Spleen (tissue), 11 donors: ENCODE results near the gene PAX7. TPM values are rescaled to one million over a fixed set of nuclear protein-coding genes. Genes with fewer than 3 reads are reported as not detected.
"Not testable (repeated sequence)": the region's sequence is repeated elsewhere in the genome, so short reads cannot be mapped to it uniquely, and the experiment has no call there.

ENCODE experiments used
- DNase-seq: peaks from one replicate; pipeline ENCODE4 v3.0.0-alpha.2; 2020
- H3K27ac ChIP-seq, 8 donors: fragments of 200-600 bp; sonication (generic) in 7 of 8; 1 replicate in 4 of 8; 2 replicates in 4 of 8; pipeline versions ENCODE4 v1.5.0 to v1.8.0; 2016 to 2021; ENCODE audit warnings: inconsistent platforms in 4 of 8, mild to moderate bottlenecking in 4 of 8, moderate library complexity in 1 of 8
- H3K27me3 ChIP-seq, 7 donors: fragments of 200-600 bp; sonication (generic) in 6 of 7; replicated peaks in 1 of 7; 1 replicate in 4 of 7; 2 replicates in 3 of 7; pipeline versions ENCODE4 v1.5.0 to v1.8.0; 2016 to 2021; ENCODE audit warnings: inconsistent platforms in 3 of 7, mild to moderate bottlenecking in 1 of 7
- H3K36me3 ChIP-seq, 6 donors: fragments of 200-600 bp; sonication (generic) in 5 of 6; 1 replicate in 4 of 6; 2 replicates in 2 of 6; pipeline versions ENCODE4 v1.5.0 to v1.8.0; 2016 to 2021; ENCODE audit warnings: inconsistent platforms in 2 of 6
- H3K4me1 ChIP-seq, 6 donors: fragments of 200-600 bp; sonication (generic) in 5 of 6; 1 replicate in 3 of 6; 2 replicates in 3 of 6; pipeline versions ENCODE4 v1.5.0 to v1.8.0; 2016 to 2021; ENCODE audit warnings: inconsistent platforms in 3 of 6
- H3K4me3 ChIP-seq, 8 donors: fragments of 200-600 bp; sonication (generic) in 7 of 8; 1 replicate in 4 of 8; 2 replicates in 4 of 8; pipeline versions ENCODE4 v1.5.0 to v1.8.0; 2016 to 2021; ENCODE audit warnings: inconsistent platforms in 4 of 8, mild to moderate bottlenecking in 4 of 8, moderate library complexity in 2 of 8
- H3K9me3 ChIP-seq, 8 donors: fragments of 200-600 bp; sonication (generic) in 7 of 8; 1 replicate in 4 of 8; 2 replicates in 4 of 8; pipeline versions ENCODE4 v1.5.0 to v1.8.0; 2016 to 2021; ENCODE audit warnings: inconsistent platforms in 4 of 8
- CTCF ChIP-seq, 11 experiments: fragments of 200-600 bp in 7 of 11; fragments of 450-650 bp in 4 of 11; sonication (generic) in 4 of 11; IDR thresholded peaks in 8 of 11; conservative IDR thresholded peaks in 3 of 11; 1 replicate in 7 of 11; 2 replicates in 4 of 11; pipeline versions ENCODE4 v1.4.0 to v1.8.0; 2016 to 2021; ENCODE audit warnings: antibody characterized with exemption in 11 of 11, inconsistent platforms in 4 of 11, mild to moderate bottlenecking in 1 of 11
- POLR2A ChIP-seq, 3 donors: fragments of 450-650 bp; IDR thresholded peaks; one replicate each; pipeline ENCODE4 v1.5.1; 2017; ENCODE audit warnings: antibody characterized with exemption in 3 of 3, mild to moderate bottlenecking in 1 of 3
- POLR2AphosphoS5 ChIP-seq, 3 donors: sonication (generic); formaldehyde crosslinking; IDR thresholded peaks; one replicate each; pipeline ENCODE4 v1.5.1; 2017; ENCODE audit warnings: antibody characterized with exemption in 3 of 3
- WGBS, 5 donors: extraction: QIAGEN DNeasy Blood & Tissue Kit in 3 of 5; methylation state at CpG; one replicate each; pipeline versions ENCODE4 v1.1.5 to v1.1.7; 2013 to 2018; 5-methylcytosine and 5-hydroxymethylcytosine counted together
- intact Hi-C: fragments of 100-400 bp; cut with DNase I; formaldehyde crosslinking; loops from one replicate; pipeline ENCODE4 v1.15.0; 2023; ENCODE audit warnings: low total_unique reads
- polyA plus RNA-seq, 3 donors: library from polyadenylated mRNA; stranded (reverse); fragments of 200-250 nt; gene quantifications; one replicate each; pipeline ENCODE4 v1.2.1, GENCODE V29; 2013
- total RNA-seq, 7 donors: library from RNA; depleted of rRNA in 3 of 7; stranded (reverse); fragments of >200 nt in 3 of 7; fragmentation: NEBNext Ultra II Directional in 4 of 7; extraction: Animal tissue kit (Norgen Biotek cat#: 25700) in 4 of 7; gene quantifications; one replicate each; pipeline versions ENCODE4 v1.1.0 to v1.2.1, GENCODE V29; 2016 to 2021
- donor health status: healthy with polysubstance abuse.
- donor health status: DM: no; HTN: no; CAD: no; lungs with moderate emphysema.
- donor health status: DM: no; HTN: no; CAD: no.
- donor health status: Bipolar disorder and iron deficiency.
- donor health status: healthy.
- donor health status: DM: no; HTN: no; CAD: no.
- donor health status: DM: yes; HTN: yes; CAD: no.

Gene PAX7
- total and polyA plus RNA-seq, 10 donors, result not detected

GRCh38 chr1:18693256-18694098, 62.8 kb downstream of the PAX7 start:
- H3K4me3 ChIP-seq, result no peak overlapping the region
- whole genome bisulfite sequencing, 5 donors, result 24 to 32% (median 28%) methylated on average over 16 to 25 of the region's 25 CpGs
- no peaks in the 10 kb centered on the region for H3K9me3 ChIP-seq
- no peaks in the 10 kb centered on the region for H3K4me1 ChIP-seq
- intact Hi-C loops, result no loop called here
- DNase-seq, result no peak
- no peak overlapping the region for H3K27ac ChIP-seq
- no peaks in the 10 kb centered on the region for H3K36me3 ChIP-seq
- H3K27me3 ChIP-seq, result peaks cover 0 to 79% (median 17%) of the 10 kb centered on the region in 7 donors
- TF ChIP-seq CTCF (IDR thresholded peaks at IDR 0.05 in 8 of 11, conservative IDR thresholded peaks at IDR 0.05 in 3 of 11) (no peak), POLR2A (IDR thresholded peaks at IDR 0.05) (no peak), POLR2AphosphoS5 (IDR thresholded peaks at IDR 0.05) (no peak)

GRCh38 chr1:18694289-18694688, 63.6 kb downstream of the PAX7 start:
- intact Hi-C loops, H3K36me3 ChIP-seq, H3K4me3 ChIP-seq, H3K27ac ChIP-seq, H3K9me3 ChIP-seq, DNase-seq, H3K4me1 ChIP-seq: not testable (repeated sequence)
- WGBS, 5 donors, result 86 to 92% (median 88%) methylated on average over 7 of the region's 7 CpGs
- H3K27me3 ChIP-seq, result peaks cover 0 to 88% (median 23%) of the 10 kb centered on the region in 7 donors

GRCh38 chr1:18697541-18697940, 66.9 kb downstream of the PAX7 start:
- no peak overlapping the region for H3K4me3 ChIP-seq
- no peaks in the 10 kb centered on the region for H3K9me3 ChIP-seq
- no peaks in the 10 kb centered on the region for H3K4me1 ChIP-seq
- H3K36me3 ChIP-seq, result no peaks in the 10 kb centered on the region
- intact Hi-C loops, result no loop called here
- H3K27me3 ChIP-seq, result peaks cover 0 to 83% (median 27%) of the 10 kb centered on the region in 7 donors
- WGBS, 5 donors, result 45 to 64% (median 50%) methylated on average over 1 of the region's 1 CpG
- no peak overlapping the region for H3K27ac ChIP-seq
- DNase-seq, result no peak
- TF ChIP-seq CTCF (IDR thresholded peaks at IDR 0.05 in 8 of 11, conservative IDR thresholded peaks at IDR 0.05 in 3 of 11) (no peak), POLR2AphosphoS5 (IDR thresholded peaks at IDR 0.05) (no peak), POLR2A (IDR thresholded peaks at IDR 0.05) (no peak)

- TF ChIP-seq POLR2A (IDR thresholded peaks at IDR 0.05), result no peak
- TF ChIP-seq POLR2AphosphoS5 (IDR thresholded peaks at IDR 0.05), result no peak
- TF ChIP-seq CTCF (IDR thresholded peaks at IDR 0.05 in 8 of 11, conservative IDR thresholded peaks at IDR 0.05 in 3 of 11), result no peak
- intact Hi-C loops, result no loop called here
- H3K4me1 ChIP-seq, result no peaks in the 10 kb centered on the region
- 88 to 96% (median 91%) methylated on average over 9 to 12 of the region's 12 CpGs for WGBS, 5 donors
- no peaks in the 10 kb centered on the region for H3K36me3 ChIP-seq
- no peak overlapping the region for H3K4me3 ChIP-seq
- no peak overlapping the region for H3K27ac ChIP-seq
- no peaks in the 10 kb centered on the region for H3K9me3 ChIP-seq
- peaks cover 0 to 83% (median 9%) of the 10 kb centered on the region in 7 donors for H3K27me3 ChIP-seq
- DNase-seq, result no peak
Measured at GRCh38 chr1:18700530-18700929, 69.9 kb downstream of the PAX7 start.
